Stimulated activated CD4-positive, alpha-beta T cell treated with anti-CD3 and anti-CD28 coated beads, Interleukin-4, amount 100 ng/mL, for 4 hours (primary cell): ENCODE data around the gene CLEC14A.

ENCODE experiments used
- DNase-seq, 2 experiments: peaks; one replicate each; pipeline ENCODE4 v3.0.0-alpha.2; 2020

Gene CLEC14A

DNA sequence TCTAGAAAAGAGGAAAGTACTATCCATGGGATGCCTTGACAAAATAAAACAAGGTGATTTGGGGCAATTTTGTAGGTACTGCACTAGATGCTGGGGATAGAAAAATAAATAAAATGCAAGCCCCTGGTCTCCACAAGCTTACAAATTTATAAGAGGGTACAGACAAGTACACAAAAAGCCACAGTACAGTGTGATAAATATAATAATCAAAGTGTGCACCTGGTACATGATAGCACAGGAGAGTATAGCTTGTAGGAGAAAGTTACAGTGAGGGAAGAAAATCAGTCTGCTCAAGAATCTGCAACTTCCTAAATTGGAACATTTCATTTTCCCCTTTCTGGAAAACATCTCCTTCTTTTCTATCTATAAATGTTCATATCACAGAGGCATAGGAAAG, 51.2 kb downstream of the CLEC14A start:
- DNase-seq = no peak
